Measurements from ENCODE around the gene SPATA18.

SPATA18 gene, protein sequence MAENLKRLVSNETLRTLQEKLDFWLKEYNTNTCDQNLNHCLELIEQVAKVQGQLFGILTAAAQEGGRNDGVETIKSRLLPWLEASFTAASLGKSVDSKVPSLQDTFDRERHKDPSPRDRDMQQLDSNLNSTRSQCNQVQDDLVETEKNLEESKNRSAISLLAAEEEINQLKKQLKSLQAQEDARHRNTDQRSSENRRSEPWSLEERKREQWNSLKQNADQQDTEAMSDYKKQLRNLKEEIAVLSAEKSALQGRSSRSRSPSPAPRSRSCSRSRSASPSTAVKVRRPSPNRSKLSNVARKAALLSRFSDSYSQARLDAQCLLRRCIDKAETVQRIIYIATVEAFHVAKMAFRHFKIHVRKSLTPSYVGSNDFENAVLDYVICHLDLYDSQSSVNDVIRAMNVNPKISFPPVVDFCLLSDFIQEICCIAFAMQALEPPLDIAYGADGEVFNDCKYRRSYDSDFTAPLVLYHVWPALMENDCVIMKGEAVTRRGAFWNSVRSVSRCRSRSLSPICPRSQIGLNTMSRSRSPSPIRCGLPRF

DNA sequence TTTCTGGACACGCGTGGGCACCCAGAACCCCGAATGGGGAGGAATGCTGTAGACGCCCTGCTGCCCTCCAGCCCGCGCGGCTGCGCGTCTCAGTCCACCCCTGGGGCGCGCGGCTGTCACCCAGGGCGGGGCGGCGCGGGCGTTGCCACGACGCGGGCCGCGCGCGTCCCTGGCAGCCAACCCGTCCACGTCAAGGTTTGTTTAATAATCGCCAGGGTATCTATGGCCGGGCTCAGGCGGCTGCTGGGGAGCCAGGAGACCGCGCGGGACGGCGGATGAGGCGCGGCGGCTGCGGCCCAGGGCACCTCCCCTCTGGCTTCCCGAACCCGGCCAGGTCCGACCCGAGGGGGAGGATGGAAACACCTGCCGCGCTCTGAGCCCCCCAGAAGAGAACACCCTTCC lies at the start of gene SPATA18:
Gene SPATA18, plus strand, starts transcription at position 92 of the 402 bp plus-strand sequence. CDS start 401 bp downstream, outside the sequence.
- DNase-seq, result no peak

DNA sequence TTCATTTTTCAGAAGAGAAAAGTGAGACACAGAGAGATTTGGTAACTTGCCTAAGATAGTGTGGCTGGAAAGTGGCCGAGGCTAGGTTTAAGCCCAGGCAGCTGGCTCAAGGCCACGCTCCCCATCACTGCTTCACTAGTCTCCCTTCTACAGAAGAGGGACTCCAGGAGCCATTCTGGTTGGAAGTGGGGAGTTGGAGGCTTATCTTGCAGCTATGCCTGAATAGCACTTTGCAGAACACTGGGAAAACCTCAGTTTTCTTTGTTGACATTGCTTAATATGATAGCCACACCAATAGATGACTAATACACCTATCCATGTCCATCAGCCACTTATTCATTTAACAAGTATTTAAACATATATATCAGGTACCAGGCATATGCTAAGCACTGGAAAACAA lies 49.5 kb upstream of the SPATA18 start:
- no peak for DNase-seq

DNA sequence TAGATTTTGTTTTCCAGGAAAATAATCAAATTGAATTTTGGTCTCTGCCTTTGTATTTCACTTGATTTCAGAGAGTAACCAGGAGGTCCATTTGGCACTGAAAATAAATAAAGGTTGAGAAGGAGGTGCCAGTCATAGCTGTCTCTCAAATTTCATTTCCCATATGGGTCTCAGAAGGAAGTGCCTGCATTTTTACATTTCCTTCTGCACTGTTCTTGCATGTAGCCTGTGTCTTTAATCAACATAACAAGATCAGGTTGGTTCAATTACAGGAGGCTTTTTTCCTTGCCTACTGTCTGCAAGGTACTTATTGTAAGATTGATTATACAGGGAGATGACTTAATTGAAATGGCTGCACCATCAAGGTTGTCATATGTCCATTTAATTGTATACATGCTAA lies 46.7 kb upstream of the SPATA18 start:
- no peak for DNase-seq

DNA sequence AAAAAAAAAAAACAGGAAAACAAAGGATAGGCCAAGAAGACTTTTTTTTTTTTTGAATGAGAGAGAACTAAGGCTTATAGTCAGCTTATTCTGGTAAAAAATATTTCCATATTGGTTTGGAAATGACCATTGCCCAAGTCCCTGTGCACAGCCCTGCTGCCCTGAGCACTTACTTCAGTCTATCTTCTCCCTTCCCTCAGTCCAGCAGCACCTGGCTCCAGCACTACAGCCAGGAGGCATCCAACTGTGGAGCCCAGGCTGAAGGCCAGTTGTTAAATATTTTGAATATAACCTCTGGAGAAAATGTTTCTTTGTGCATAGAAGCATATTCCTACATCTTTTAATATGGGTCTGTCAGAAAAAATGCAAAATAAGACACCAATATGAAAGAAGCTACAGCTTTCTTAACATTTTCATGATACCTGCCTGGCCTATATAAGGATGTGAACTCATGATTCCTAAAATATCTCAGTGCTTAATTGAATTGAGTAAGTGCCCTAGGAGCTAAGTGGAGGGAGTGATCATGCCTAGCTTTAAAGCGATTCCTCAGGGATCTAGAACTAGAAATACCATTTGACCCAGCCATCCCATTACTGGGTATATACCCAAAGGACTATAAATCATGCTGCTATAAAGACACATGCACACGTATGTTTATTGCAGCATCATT lies 45.4 kb upstream of the SPATA18 start:
- no peak for DNase-seq

DNA sequence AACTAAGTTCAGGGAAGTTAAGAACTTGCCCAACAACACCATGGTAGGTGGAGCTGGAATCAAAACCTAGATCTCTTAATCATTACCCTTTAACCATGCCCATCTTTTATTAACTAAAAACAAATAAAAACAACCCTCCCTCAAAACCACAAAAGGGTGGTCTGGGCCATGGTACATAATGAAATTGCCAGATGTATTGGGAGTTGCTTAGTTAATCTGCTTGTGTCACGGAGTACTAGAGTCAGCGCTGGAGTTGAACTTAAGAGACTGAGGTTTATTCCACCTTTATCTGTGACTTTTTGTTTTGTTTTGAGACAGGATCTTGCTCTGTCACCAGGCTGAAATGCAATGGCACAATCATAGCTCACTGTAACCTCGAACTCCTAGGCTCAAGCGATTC lies 44.2 kb upstream of the SPATA18 start:
- DNase-seq, result no peak

DNA sequence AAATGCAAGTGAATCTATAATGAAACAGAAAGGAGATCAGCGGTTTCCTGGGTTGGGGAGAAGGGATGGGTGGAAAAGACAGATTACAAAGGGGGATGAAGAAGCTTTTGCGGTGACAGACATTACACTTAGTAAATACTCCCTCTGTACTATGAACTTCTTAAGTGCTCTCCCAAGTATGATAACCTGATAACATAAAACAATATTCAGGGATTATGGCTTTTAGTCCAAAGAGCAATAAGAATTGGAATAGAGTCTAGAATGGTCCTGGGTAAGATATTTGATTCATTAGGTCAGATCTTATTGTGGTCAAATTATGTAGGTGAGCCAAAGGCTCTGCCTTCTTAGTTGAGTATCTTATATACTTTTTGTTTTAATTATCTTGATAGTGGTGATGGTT lies 40.1 kb upstream of the SPATA18 start:
- DNase-seq, result no peak

DNA sequence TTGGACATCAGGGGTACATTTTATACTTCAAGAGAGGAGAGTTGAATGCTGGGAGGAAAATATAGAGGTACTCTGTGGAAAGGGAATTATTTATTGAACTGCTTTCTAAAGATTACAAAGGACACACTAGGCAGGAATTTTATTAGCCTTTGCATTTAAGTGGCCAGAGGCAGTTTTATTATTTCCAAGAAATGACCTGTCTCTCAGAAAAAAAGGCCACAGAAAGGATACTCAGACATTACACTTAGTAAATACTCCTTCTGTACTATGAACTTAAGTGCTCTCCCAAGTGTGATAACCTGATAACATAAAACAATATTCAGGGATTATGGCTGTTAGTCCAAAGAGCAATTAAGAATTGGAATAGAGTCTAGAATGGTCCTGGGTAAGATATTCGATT lies 38.5 kb upstream of the SPATA18 start:
- no peak for DNase-seq

DNA sequence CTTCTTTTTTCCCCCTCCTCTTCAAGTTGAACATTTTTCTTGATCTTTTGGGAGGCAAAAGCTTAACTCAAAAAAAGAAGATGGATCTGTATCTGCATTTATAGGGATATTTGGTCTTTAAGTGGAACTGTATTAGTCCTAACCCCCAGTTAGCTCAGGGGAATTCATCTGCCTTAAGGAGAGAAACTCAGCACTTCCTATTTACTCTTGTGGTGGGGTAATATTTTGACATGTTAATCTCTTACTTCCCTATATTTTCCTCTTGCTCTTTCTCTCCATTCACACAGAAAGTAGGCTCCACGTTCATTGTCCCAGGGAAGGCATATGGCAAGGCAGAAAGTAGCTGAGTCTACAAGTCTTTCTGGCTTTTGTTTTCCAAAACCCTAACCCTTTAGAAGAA lies 36.2 kb upstream of the SPATA18 start:
- DNase-seq, result no peak

DNA sequence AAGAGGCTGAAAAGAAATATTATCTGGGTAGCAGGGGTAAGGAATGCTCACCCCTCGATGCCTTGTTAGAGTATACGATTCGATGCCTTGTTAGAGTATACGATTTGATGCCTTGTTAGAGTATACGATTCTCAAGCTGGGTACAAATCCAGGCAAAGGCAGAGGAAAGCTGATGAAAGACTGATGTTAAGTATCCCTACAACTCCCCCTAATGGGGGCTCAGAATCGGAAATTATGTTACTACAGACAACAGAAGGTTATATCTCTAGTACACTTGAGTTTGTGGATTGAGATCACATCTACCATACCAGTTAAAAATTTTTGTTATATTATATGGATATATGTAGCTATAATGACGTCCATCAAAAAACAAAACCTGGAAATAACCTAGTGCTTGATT lies 35.7 kb upstream of the SPATA18 start:
- peak in 1 of 2 donors; percentile 13 for DNase-seq

DNA sequence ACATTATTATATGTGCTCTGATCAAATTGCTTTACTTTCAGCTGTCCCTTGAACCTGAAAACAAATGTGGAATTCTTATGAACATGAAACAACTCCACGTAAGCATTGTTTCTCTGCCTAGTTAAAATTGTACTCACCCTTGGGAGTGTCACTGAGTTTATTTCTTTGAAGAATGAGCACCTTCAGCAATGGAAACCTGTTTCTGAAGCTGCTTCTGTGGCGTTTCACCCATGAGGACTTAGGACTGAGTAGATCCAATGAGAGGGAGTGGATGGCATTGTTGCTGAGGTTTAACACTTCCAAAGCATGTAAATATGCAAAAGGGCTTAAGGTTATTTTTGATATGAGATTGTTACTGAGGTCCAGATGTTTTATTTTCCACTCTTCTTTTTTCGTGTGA lies 34.1 kb upstream of the SPATA18 start:
- no peak for DNase-seq

DNA sequence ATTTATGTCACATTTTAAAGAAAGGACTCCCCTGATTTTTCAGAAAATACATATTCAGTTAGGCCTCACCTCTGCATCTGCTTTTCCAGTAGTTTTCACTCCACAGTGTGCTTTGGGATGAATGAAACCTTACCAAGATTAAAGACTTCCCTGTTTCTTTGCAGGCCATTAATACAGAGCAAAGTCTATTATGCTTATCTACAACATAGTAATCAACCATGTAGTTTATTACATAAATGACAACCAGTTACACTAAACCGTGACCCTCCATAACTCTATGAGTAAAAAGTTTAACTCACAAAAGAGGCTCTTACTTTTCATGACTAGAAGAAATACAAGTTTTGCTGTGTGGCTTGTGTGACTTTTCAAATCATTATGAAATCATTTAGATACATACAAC lies 33.3 kb upstream of the SPATA18 start:
- no peak for DNase-seq

DNA sequence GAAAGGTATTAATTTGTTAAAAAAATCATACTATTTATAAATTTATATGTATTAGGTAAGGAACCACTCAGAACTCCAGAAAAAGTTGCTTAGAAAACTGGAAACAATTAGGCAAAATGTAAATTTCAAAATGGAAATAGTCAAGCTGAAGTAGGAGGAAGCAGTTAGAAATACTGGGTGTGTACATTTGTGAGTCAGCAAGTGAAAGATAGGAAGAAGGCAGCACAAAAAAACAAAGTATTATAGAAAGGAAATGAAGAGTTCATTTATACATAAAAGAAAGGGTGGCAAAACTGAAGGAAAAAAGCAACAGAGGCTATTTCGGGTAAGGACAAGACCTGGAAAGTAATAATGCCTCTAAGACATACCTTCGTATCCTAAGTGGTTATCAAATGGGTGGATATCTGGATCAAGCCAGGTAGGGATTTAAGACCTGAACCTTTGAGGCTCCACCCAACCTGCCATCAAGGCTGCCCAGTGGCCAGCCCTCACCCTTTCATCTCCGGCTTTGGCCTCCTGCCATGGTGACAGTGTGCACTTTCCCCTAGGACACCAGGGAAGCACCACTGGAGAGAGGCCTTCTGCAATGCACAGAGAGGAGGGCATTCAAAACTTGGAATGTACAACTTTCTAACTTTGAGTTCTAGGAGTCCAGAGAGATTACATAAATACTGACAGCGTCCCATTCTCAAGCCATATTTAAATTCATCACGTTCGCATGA lies 31.0 kb upstream of the SPATA18 start, which contains the start of gene LRRC66:
Gene LRRC66, minus strand, starts transcription at position 428 of the 722 bp plus-strand sequence. CDS start 2,750 bp downstream, outside the sequence.
- DNase-seq, result no peak

DNA sequence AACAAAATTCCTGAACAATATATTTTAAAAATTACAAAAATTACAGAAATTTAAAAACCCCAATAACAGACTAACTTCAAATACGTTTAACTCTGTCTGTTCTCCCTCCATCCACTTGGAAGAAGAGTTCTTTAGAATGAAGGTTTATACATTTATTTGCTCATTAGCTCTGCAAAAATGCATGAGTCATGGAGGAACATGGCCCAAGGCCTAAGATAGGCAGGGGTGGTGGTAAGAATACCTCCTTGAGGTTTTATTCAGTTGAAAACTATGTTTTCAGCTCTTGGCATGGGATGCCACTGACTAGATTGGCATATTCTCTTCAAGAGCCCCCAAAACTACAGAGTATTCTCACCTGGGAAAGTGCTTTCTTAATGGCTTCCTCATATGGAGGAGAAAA lies 22.1 kb upstream of the SPATA18 start:
- no peak for DNase-seq

DNA sequence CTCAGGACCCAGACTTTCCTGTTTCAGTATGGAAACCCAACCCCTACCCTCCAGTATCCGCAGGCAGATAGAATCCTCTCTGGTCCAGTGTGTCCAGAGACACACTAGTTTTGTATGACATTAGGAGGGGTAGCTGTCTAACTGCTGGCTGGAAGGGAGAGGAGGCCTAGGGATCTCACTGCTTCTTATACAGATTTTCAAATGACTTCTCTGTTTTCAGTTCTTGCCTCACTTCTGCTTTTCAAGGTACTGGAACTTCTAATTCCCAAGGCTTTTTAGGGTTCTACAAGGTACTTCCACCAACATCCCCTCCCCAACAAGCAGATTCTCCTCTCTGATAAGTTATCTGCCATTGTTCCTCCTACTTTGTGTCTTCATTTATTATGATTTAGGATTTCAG lies 19.1 kb upstream of the SPATA18 start:
- DNase-seq, result no peak

DNA sequence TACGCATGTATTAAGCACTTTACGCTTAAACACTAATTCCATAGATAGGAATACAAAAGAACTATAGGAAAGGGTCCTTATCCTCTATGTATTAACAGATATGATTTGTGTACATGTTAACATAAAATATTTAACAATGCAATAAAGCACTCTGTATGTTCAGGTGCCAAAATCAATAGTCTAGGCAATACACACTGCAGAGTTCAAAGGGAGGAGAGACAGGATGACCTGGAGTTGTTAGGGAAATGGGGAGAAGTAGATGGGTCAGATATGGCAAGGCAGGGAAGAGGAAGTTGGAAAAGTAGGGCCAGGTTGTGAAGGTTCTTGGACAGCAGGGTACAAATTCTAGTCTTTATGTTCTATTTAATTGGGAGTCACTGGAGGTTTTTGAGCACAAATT lies 15.9 kb upstream of the SPATA18 start:
- DNase-seq, result no peak

DNA sequence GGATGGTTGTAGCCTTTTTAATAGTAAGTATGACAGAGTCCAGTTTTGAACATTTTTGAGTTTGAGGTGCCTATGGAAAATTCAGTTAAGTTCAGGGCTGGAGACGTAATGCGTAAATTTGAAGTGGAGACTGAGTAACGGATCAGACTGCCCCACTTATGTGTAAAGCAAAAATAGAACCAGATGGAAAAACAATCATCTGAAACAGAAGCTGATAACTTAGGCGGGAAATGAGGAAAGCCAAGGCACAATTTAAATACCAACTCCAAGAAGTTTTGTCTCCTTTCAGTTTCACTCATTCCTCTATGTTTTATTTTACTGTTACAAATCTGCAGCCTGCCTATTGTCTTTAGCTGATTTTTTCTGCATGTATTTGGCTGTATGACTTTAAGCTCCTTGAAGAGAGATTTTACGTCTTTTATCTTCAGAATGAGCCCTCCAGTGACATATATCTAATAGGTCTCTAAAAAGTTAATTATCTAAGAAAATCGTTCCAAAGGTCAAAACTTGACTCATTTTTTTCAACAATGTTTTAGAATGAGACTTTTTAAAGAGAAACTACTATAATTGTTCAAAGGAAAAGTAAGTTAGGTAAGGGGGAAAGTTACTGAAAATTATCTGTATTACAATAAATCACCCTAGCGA lies 14.1 kb upstream of the SPATA18 start:
- DNase-seq, result no peak

DNA sequence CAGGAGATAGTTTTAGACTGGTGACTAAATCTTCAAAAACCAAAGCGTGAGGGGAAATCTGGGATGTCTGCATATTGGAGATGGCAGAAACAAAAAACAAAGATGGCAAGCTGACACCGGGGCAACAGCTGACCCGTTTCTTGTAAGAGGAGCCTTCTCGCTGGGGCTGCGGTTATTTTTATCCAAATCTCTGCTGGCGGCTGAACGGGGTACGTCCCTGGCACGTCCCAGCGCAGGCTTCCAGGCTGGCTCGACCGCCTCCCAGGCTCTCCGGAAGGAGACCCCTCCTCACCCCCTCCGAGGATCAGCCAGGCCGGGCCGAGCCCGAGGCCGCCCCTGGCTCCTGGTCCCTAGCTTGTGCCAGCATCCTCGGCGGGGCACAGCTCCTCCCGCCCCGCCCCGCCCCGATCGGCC lies 13.4 kb upstream of the SPATA18 start:
- peak in 1 of 2 donors; percentile 77 for DNase-seq

DNA sequence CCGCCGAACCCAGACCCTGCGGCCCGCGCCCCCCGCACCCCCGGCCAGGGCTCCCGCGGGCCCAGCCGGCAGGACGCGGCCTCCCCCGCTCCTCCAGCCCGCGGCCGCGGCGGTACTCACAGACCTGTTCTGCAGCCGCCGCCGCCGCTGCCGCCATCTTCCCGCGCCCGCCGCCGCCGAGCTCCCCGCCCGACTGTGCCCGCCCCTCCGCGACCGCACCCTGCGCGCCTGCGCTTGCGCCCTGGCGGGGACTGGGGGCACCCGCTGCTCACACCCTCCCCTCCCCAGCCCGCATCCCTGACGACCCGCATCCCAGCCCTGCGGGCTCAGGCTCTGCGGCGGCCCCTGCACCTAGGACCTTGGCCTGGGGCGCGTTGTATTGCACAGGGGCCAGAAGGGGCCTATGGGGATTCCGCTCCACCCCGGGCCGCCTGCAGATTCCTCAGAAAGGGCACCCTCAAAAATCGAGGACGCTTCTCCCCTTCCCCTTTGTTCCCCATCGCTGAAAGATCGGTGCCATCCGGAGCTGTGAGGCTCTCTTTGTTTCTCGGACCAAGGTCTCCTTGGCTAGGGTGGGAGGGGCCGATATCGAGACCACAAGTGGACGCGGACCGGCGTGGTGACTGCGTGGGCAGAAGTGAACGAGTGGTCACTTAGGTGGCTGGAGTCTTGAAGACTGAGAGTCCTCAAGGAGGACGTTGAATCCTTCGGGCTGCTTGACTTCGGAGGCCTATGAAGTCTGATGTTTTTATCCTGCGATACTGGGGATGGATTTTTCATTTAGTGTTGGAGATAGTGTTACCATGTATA lies 12.8 kb upstream of the SPATA18 start, which contains the start of gene SGCB:
Gene SGCB, minus strand, starts transcription at position 197 of the 810 bp plus-strand sequence. Its CDS starts 40 bp downstream, at position 157.
- DNase-seq, result peak; percentile 56 to 79

DNA sequence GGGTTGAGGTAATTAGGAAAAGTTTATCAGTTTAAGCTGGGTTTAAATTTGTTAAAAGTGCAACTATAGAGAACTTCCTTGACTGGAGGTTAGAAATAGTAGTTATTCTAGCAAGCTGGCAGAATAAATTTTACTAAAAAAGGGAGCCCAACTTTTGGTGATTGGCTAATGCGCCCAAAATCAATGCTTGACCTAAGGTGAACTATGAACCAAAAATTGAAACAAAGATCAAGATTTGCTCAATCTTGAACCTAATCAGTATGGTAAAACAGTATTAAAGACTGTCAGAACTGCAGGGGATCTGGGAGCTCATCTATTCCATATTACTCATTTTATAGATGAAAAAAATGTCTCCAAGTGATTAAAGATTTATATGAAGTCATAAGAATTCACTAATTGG lies 6.1 kb upstream of the SPATA18 start:
- no peak for DNase-seq

DNA sequence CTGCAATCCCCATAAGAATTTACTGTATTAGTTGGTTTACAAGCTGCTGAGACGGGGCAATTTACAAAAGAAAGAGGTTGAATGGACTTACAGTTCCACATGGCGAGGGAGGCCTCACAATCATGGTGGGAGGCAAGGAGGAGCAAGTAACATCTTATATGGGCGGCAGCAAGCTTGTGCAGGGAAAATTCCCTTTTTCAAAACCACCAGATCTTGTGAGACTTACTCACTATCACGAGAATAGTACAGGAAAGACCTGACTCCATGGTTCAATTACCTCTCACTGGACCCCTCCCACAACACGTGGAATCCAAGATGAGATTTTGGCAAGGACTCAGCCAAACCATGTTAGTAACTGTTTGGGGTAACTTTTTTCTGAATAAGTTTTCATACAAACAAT lies 1.8 kb upstream of the SPATA18 start:
- no peak for DNase-seq

DNA sequence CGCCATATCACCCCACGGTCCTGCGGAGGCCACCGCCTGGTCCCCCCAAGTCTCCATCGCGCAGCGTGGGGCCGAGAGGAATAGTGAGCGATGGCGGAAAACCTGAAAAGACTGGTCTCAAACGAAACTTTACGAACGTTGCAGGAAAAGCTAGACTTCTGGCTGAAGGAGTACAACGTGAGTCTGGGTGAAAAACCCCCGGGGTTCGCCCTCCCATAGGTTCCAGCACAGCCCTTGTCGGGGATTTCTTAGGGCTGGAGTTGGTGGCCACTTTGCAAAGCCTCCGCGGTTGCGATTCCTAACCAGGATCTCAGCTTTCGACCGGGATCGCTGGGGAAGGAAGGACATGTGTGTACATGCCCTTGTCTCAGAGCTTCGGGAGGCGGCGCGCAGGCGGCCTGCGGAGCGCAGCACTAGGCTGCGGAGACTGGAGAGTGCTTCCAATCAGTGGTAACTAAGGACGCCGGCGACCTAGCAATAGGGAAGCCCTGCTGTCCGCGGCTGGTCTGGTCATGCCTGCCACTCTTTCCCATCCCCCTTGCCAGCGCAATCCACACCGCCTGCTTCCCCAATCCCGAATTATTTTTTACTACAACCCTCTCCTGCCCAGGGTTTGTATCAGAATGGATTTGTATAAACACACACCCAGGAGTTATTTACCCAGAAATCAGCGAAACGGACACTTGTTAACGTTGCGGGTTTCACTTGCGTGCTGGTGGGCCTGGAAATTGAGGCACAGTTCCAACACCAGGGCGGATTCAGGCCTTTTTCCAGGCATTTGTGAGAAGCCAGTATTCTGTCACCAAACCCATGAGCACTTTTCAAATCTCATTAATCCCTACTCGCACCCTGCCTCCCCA lies 741 bp downstream of the SPATA18 start:
- DNase-seq, result no peak

All from hippocampal formation (tissue), 2 donors.